HG03460 (cell line): ENCODE data around the gene CYP11A1.
"Not testable (repeated sequence)": the region's sequence is repeated elsewhere in the genome, so short reads cannot be mapped to it uniquely, and the experiment has no call there.

ENCODE experiments used
- ATAC-seq: cut with Tn5 transposase; IDR thresholded peaks from one replicate; pipeline ENCODE4 v1.9.1; 2021; ENCODE audit not compliant: unreplicated experiment

Gene CYP11A1

GRCh38 chr15:74376226-74376625, 8.8 kb upstream of the CYP11A1 start:
- no peak for ATAC-seq

GRCh38 chr15:74375303-74375693, 7.9 kb upstream of the CYP11A1 start:
- ATAC-seq = no peak

- peak; percentile 2 for ATAC-seq
Observed at GRCh38 chr15:74374648-74375302, 7.3 kb upstream of the CYP11A1 start.

GRCh38 chr15:74373731-74374647, 6.5 kb upstream of the CYP11A1 start:
- ATAC-seq = peak; percentile 66

GRCh38 chr15:74373056-74373650, 5.7 kb upstream of the CYP11A1 start:
- ATAC-seq = no peak

GRCh38 chr15:74370471-74370870, 3.0 kb upstream of the CYP11A1 start:
- no peak for ATAC-seq

- no peak for ATAC-seq
Observed at GRCh38 chr15:74369756-74370155, 2.3 kb upstream of the CYP11A1 start.

GRCh38 chr15:74369084-74369745, 1.8 kb upstream of the CYP11A1 start:
- ATAC-seq = no peak

- no peak for ATAC-seq
Observed at GRCh38 chr15:74368121-74368520, 675 bp upstream of the CYP11A1 start.

GRCh38 chr15:74365598-74366445, 1.6 kb downstream of the CYP11A1 start:
- no peak for ATAC-seq

GRCh38 chr15:74364936-74365597, 2.4 kb downstream of the CYP11A1 start:
- ATAC-seq = no peak

GRCh38 chr15:74362482-74362881, 5.0 kb downstream of the CYP11A1 start:
- ATAC-seq = no peak

- ATAC-seq = not testable (repeated sequence)
Observed at GRCh38 chr15:74360855-74361254, 6.6 kb downstream of the CYP11A1 start.

GRCh38 chr15:74359376-74359775, 8.1 kb downstream of the CYP11A1 start:
- ATAC-seq = not testable (repeated sequence)

GRCh38 chr15:74357514-74357913, 9.9 kb downstream of the CYP11A1 start:
- not testable (repeated sequence) for ATAC-seq

- ATAC-seq = not testable (repeated sequence)
Observed at GRCh38 chr15:74356050-74356449, 11.4 kb downstream of the CYP11A1 start.

- not testable (repeated sequence) for ATAC-seq
Observed at GRCh38 chr15:74353992-74354391, 13.5 kb downstream of the CYP11A1 start.

GRCh38 chr15:74352393-74352910, 15.0 kb downstream of the CYP11A1 start:
- ATAC-seq = no peak

- no peak for ATAC-seq
Observed at GRCh38 chr15:74351670-74352069, 15.8 kb downstream of the CYP11A1 start.
